ENCODE measurements around the gene CCL14.
"Not testable (repeated sequence)": the region's sequence is repeated elsewhere in the genome, so short reads cannot be mapped to it uniquely, and the experiment has no call there.

The CCL14 gene

GRCh38 chr17:35938492-35938891, 48.0 kb downstream of the CCL14 start:
- not testable (repeated sequence) for DNase-seq

GRCh38 chr17:35936063-35936462, 50.5 kb downstream of the CCL14 start:
- no peak for DNase-seq

- no peak for DNase-seq
Observed at GRCh38 chr17:35934760-35935159, 51.8 kb downstream of the CCL14 start.
